GM12892 (cell line): ENCODE measurements around the gene NAA60.

Source experiments
- DNase-seq: peaks from one replicate; pipeline ENCODE4 v3.0.0; 2011; ENCODE audit not compliant: insufficient read length
- FAIRE-seq: peaks from 2 replicates; lab custom pipeline; 2011; peaks lifted over from hg19 to GRCh38; lab: Jason Lieb, UNC
- POLR2A ChIP-seq: IDR thresholded peaks from 2 replicates; pipeline ENCODE4 v1.6.1; 2011; ENCODE audit warnings: low read depth, low read length, control low read depth
- POLR2AphosphoS5 ChIP-seq: IDR thresholded peaks from 2 replicates; pipeline ENCODE4 v1.6.1; 2011; ENCODE audit warnings: low read depth, low read length, control low read depth
- TAF1 ChIP-seq: IDR thresholded peaks from 2 replicates; pipeline ENCODE4 v1.6.1; 2011; ENCODE audit warnings: low read depth, mild to moderate bottlenecking, control low read depth, low read length, borderline replicate concordance

NAA60 gene

GRCh38 chr16:3478242-3478925 is 34.9 kb downstream of the NAA60 start:
- FAIRE-seq: no peak
- no peak for DNase-seq
- no peak for TF ChIP-seq POLR2A
- no peak for TF ChIP-seq TAF1
- TF ChIP-seq POLR2AphosphoS5: no peak

GRCh38 chr16:3479654-3480216 is 36.3 kb downstream of the NAA60 start:
- no peak for DNase-seq
- no peak for TF ChIP-seq POLR2A
- no peak for FAIRE-seq

DNA sequence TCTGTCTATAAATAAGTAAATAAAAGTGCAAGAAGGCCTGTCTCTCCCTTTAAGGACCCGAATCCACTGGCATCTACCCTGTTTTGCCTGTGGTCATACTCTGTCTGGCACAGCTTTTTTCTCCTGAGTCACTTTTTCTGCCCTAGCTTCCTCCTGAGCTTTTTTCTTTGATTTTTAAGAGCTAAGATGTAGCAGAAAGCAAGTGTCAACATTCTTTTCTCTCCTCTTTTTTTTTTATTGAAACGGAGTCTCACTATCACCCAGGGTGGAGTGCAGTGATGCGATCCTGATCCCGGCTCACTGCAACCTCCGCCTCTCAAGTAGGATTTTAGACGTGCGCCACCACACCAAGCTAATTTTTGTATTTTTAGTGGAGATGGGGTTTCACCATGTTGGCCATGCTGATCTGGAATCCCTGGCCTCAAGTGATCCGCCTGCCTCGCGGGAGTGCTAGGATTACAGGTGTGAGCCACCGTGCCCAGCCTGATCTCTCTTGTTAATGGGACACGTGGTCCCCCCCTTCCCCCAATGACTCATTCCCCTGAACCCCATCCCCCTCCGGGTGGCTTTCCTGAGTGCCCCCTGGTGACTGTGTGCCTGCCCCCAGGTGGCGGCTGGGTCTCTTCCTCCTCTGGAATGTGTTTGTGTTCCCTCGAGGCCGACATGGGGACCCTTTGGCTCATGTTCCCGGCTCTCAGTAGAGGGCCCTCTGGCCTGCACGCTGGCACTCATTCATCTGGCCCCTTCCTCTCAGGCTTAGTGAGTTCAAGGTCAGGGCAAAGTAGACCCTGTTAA is 37.6 kb downstream of the NAA60 start:
- no peak for DNase-seq
- FAIRE-seq: no peak
- TF ChIP-seq POLR2A (no peak), POLR2AphosphoS5 (no peak)

GRCh38 chr16:3481696-3482658 is 38.5 kb downstream of the NAA60 start:
- no peak for FAIRE-seq
- DNase-seq: no peak
- TF ChIP-seq POLR2AphosphoS5: no peak
- no peak for TF ChIP-seq TAF1
- no peak for TF ChIP-seq POLR2A

DNA sequence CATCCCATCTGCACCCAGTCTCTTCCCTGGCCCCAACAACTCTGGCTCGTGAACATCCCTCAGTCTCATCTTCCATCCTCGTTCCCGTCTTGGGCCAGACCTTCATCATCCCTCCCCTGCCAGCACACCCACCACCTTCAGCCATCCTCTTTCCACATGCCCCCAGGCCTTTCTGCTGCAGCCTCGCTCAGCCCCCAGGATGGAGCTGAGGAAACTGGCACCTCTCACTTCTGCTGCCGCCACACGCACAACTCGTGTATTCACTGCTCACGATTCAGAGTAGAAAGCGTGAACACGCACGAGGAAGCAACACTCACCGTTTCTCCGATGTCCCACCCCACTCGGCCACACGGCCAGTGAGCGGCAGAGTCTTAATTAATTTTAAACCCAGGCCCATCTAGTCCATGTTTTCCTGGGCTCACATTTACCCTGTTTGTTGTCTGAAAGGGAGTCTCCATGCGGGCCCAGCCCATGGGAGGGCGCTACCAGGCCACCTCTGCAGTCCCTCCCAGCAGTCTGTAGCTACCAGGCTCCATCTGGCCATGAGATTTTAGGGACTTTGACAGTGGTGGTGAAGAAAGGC is 39.3 kb downstream of the NAA60 start:
- no peak for TF ChIP-seq TAF1
- no peak for TF ChIP-seq POLR2A
- TF ChIP-seq POLR2AphosphoS5: no peak
- DNase-seq (no peak), FAIRE-seq (no peak)

GRCh38 chr16:3484318-3485096 is 41.0 kb downstream of the NAA60 start:
- FAIRE-seq: no peak
- no peak for DNase-seq
- no peak for TF ChIP-seq POLR2AphosphoS5
- no peak for TF ChIP-seq POLR2A
- TF ChIP-seq TAF1: no peak

- TF ChIP-seq POLR2A (no peak), TAF1 (no peak), POLR2AphosphoS5 (no peak)
- FAIRE-seq: no peak
These were observed 41.7 kb downstream of the NAA60 start for GRCh38 chr16:3485097-3485745.

GRCh38 chr16:3485821-3486505 is 42.5 kb downstream of the NAA60 start:
- TF ChIP-seq TAF1: no peak
- no peak; the same call in 1 of the 2 replicates for TF ChIP-seq POLR2AphosphoS5
- no peak for TF ChIP-seq POLR2A
- no peak for FAIRE-seq
- no peak for DNase-seq

More at GRCh38 chr16:3485097-3485745, 41.7 kb downstream of the NAA60 start:
- DNase-seq: no peak

DNA sequence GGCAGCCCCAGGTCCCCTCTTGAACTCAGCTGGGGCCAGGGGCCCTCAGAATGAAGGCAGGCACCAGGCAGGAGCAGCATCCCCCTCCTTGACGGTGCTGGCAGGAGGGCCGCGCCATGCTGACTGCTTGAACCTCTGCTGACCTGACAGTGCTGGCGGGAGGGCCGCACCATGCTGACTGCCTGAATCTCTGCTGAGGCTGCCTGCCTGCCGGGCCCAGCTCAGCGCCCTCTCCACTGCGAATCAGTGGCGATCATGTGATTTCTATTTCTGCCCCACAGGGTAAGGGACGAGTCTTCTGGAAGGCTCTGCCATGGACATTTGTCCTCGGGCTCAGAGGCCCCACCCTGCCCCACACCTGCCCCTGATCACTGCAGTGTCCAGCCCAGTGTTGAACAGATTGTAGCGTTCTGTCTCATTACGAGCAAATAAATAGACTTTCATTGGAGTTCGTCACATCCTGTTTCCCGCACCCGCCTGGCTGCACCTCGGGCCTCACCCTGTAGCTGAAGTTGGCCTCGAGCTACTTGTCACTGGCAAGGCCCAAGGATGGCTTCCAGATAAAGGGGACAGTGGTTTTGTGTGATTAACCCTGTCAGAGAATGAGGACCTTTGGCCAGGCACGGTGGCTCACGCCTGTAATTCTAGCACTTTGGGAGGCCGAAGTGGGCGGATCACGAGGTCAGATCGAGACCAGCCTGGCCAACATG is 43.2 kb downstream of the NAA60 start:
- TF ChIP-seq POLR2AphosphoS5: no peak
- FAIRE-seq (no peak), DNase-seq (no peak)
